ENCODE results near the gene CHRNA7. TPM values are rescaled to one million over a fixed set of nuclear protein-coding genes. Genes with fewer than 3 reads are reported as not detected.

Gene CHRNA7
- total and polyA plus RNA-seq, 9 of the 15 experiments (the other 6 are each of a cell fraction or from before 2014, with no cell fraction given), result 0.04 TPM; not detected in 8

GRCh38 chr15:32120577-32121383, 90.5 kb downstream of the CHRNA7 start:
- no peak overlapping the region for H3K4me2 ChIP-seq (ENCODE audit: insufficient read depth, low read length)
- H3K4me1 ChIP-seq (replicated peaks in 1 of 2; ENCODE audit: control insufficient read depth in 2 of 2, insufficient read depth in 2 of 2, low read length in 2 of 2), result no peaks in the 10 kb centered on the region
- no peaks in the 10 kb centered on the region for H4K20me1 ChIP-seq (replicated peaks; ENCODE audit: control insufficient read depth, insufficient read depth, low read length)
- ChIA-PET POLR2A (no interaction called here), CTCF (ENCODE audit: low intra/inter-chr PET ratio) (no interaction called here)
- H3K79me2 ChIP-seq (ENCODE audit: control insufficient read depth, insufficient read depth, low read length), result no peaks in the 10 kb centered on the region
- no peak for DNase-seq (ENCODE audit: extremely low read depth in 1 of 4, low spot score in 3 of 4)
- no peak overlapping the region for H3K27ac ChIP-seq (ENCODE audit: extremely low read depth, low read depth, low read length)
- BruUV-seq (replicated peaks), result no TSS peak
- no peak overlapping the region for H3K4me3 ChIP-seq
- no peaks in the 10 kb centered on the region for H3K9me3 ChIP-seq (replicated peaks; ENCODE audit: control insufficient read depth, insufficient read depth, low read depth, low read length)
- H3K27me3 ChIP-seq (ENCODE audit: control insufficient read depth in 2 of 2, insufficient read depth in 2 of 2, low read length in 2 of 2), result peaks cover 0 to 12% of the 10 kb centered on the region in 2 experiments; a peak in 1 of 5 replicates
- ATAC-seq, result no peak
- intact Hi-C loops (cut with micrococcal nuclease), result no loop called here
- no peak overlapping the region for H3K9ac ChIP-seq (ENCODE audit: insufficient read depth in 1 of 2, low read depth in 2 of 2, low read length in 2 of 2)
- in situ Hi-C loops (cut with MboI), result no loop called here
- H2AFZ ChIP-seq (ENCODE audit: low read depth, low read length), result no peak overlapping the region
- no peaks in the 10 kb centered on the region for H3K36me3 ChIP-seq (ENCODE audit: control insufficient read depth, insufficient read depth, low read length)
- FAIRE-seq, result no peak
- H3K9me1 ChIP-seq (ENCODE audit: control insufficient read depth, insufficient read depth, low read length), result no peaks in the 10 kb centered on the region
- WGBS (ENCODE audit: insufficient coverage, low coverage, missing lambda C conversion rate), result 1% methylated on average over 22 of the region's 23 CpGs
- no peak for TF ChIP-seq NKRF (IDR thresholded peaks at IDR 0.05; ENCODE audit: borderline replicate concordance)
- TF ChIP-seq POLR2H (tag; IDR thresholded peaks at IDR 0.05; ENCODE audit: low read depth), result no peak
- no peak for TF ChIP-seq CBX3 (IDR thresholded peaks at IDR 0.05; ENCODE audit: borderline replicate concordance in 1 of 2, low read length in 2 of 2)
- TF ChIP-seq ARHGAP35 (IDR thresholded peaks at IDR 0.05; ENCODE audit: partially characterized antibody), result no peak
- TF ChIP-seq NR2F6 (CRISPR knock-in tag; IDR thresholded peaks at IDR 0.05), result no peak
- TF ChIP-seq HEY1 (CRISPR knock-in tag; IDR thresholded peaks at IDR 0.05; ENCODE audit: borderline replicate concordance), result no peak
- TF ChIP-seq SMAD4 (CRISPR knock-in tag; conservative IDR thresholded peaks at IDR 0.05), result no peak
- no peak for TF ChIP-seq TAF15 (IDR thresholded peaks at IDR 0.05; ENCODE audit: low read depth, low read length)
- no peak for TF ChIP-seq EWSR1 (IDR thresholded peaks at IDR 0.05; ENCODE audit: borderline replicate concordance, low read depth, partially characterized antibody)
- no peak for TF ChIP-seq CTCFL (IDR thresholded peaks at IDR 0.05; ENCODE audit: borderline replicate concordance, insufficient read depth, low read depth, low read length, poor library complexity, severe bottlenecking)
- no peak for TF ChIP-seq ZHX1 (conservative IDR thresholded peaks at IDR 0.05; ENCODE audit: low read length)
- TF ChIP-seq HMBOX1 (IDR thresholded peaks at IDR 0.05), result no peak
- no peak for TF ChIP-seq ZNF133 (CRISPR knock-in tag; IDR thresholded peaks at IDR 0.05)
- TF ChIP-seq CHD1 (IDR thresholded peaks at IDR 0.05; ENCODE audit: low read length), result no peak

All from K562 (cell line).